ENCODE measurements around the gene DAB1. TPM values are rescaled to one million over a fixed set of nuclear protein-coding genes. Genes with fewer than 3 reads are reported as not detected.

DAB1 gene
- total RNA-seq, 1 experiment from 2014 or later, result not detected

- no peak overlapping the region for H2AFZ ChIP-seq (ENCODE audit: low read depth, low read length, poor library complexity, severe bottlenecking)
Observed at GRCh38 chr1:56992318-56993125, 431.3 kb downstream of the DAB1 start.

More at GRCh38 chr1:56992318-56993125, 431.3 kb downstream of the DAB1 start:
- H3K79me2 ChIP-seq (ENCODE audit: insufficient read depth, low read length), result no peaks in the 10 kb centered on the region
- no peaks in the 10 kb centered on the region for H4K20me1 ChIP-seq (ENCODE audit: insufficient read depth)
- TF ChIP-seq CBX3 (IDR thresholded peaks at IDR 0.05; ENCODE audit: low read depth) (no peak), ATF3 (IDR thresholded peaks at IDR 0.05) (no peak), SIN3A (IDR thresholded peaks at IDR 0.05; ENCODE audit: low read depth) (no peak), SP1 (IDR thresholded peaks at IDR 0.05; ENCODE audit: low read depth) (no peak), ZFX (IDR thresholded peaks at IDR 0.05) (no peak), SRF (IDR thresholded peaks at IDR 0.05; ENCODE audit: low read depth) (no peak), ZBTB33 (IDR thresholded peaks at IDR 0.05; ENCODE audit: extremely low read depth, insufficient replicate concordance, low read length) (no peak), ELF1 (IDR thresholded peaks at IDR 0.05; ENCODE audit: borderline replicate concordance, low read depth) (no peak), JUND (IDR thresholded peaks at IDR 0.05) (no peak), REST (IDR thresholded peaks at IDR 0.05; ENCODE audit: low read depth) (no peak), TCF7L2 (IDR thresholded peaks at IDR 0.05; ENCODE audit: borderline replicate concordance, extremely low read depth, insufficient read depth, insufficient read length) (no peak), POLR2A (IDR thresholded peaks at IDR 0.05; ENCODE audit: borderline replicate concordance, extremely low read depth, insufficient read depth, insufficient read length) (no peak), EZH2phosphoT487 (IDR thresholded peaks at IDR 0.05; ENCODE audit: borderline replicate concordance) (no peak), CTCF (IDR thresholded peaks at IDR 0.05 in 2 of 3, conservative IDR thresholded peaks at IDR 0.05 in 1 of 3; ENCODE audit: borderline replicate concordance in 1 of 3, insufficient read depth in 1 of 3, low read depth in 2 of 3, low read length in 2 of 3) (no peak), EZH2 (IDR thresholded peaks at IDR 0.05) (no peak), MAX (IDR thresholded peaks at IDR 0.05) (no peak), CEBPB (IDR thresholded peaks at IDR 0.05; ENCODE audit: low read depth) (no peak), RAD21 (IDR thresholded peaks at IDR 0.05; ENCODE audit: low read depth) (no peak), EGR1 (IDR thresholded peaks at IDR 0.05; ENCODE audit: low read depth) (no peak)
- RAD21 ChIA-PET (ENCODE audit: low non-redundant PET in 1 of 2, low total read pairs in 2 of 2, uncharacterized antibody in 2 of 2, unreplicated experiment in 2 of 2), result no interaction called here
- no peaks in the 10 kb centered on the region for H3K4me1 ChIP-seq (ENCODE audit: control insufficient read depth in 1 of 2, insufficient read depth in 2 of 2, low read length in 2 of 2)
- no peaks in the 10 kb centered on the region for H3K36me3 ChIP-seq (ENCODE audit: control insufficient read depth in 1 of 2, insufficient read depth in 2 of 2, low read length in 2 of 2)
- POLR2A ChIA-PET, result no interaction called here
- H3K9me2 ChIP-seq (ENCODE audit: insufficient read depth), result no peaks in the 10 kb centered on the region
- no peak overlapping the region for H3K4me2 ChIP-seq (ENCODE audit: low read length)
- CTCF ChIA-PET, result no interaction called here
- no peaks in the 10 kb centered on the region for H3K9me3 ChIP-seq (ENCODE audit: control insufficient read depth in 1 of 2, insufficient read depth in 1 of 2, low read depth in 1 of 2, low read length in 2 of 2)
- no peak overlapping the region for H3K27ac ChIP-seq (ENCODE audit: low read depth, low read length)
- intact Hi-C loops (cut with micrococcal nuclease), result no loop called here
- no peak overlapping the region for H3K4me3 ChIP-seq (replicated peaks in 1 of 2; ENCODE audit: low read depth in 1 of 2, low read length in 2 of 2)
- H3K9ac ChIP-seq (ENCODE audit: low read length), result no peak overlapping the region
- H3K27me3 ChIP-seq (ENCODE audit: insufficient read depth, low read length), result peaks cover 22% of the 10 kb centered on the region
- ATAC-seq (no peak), DNase-seq (ENCODE audit: low read depth, low spot score) (no peak)
- BruUV-seq (replicated peaks), result no TSS peak

Data from HCT116 (cell line).